GM18508 (cell line): ENCODE data around the gene SCAMP1.
"Not testable (repeated sequence)": the region's sequence is repeated elsewhere in the genome, so short reads cannot be mapped to it uniquely, and the experiment has no call there.

Experiments
- ATAC-seq: cut with Tn5 transposase; IDR thresholded peaks from one replicate; pipeline ENCODE4 v1.9.1; 2021; ENCODE audit warnings: moderate number of reproducible peaks; ENCODE audit not compliant: insufficient read depth, unreplicated experiment

The SCAMP1 gene

GRCh38 chr5:78359831-78360673, at the start of gene SCAMP1:
Gene SCAMP1, plus strand, starts transcription at chr5:78360617. Its CDS starts 55 bp downstream, at chr5:78360672.
- ATAC-seq, result peak; percentile 46

DNA sequence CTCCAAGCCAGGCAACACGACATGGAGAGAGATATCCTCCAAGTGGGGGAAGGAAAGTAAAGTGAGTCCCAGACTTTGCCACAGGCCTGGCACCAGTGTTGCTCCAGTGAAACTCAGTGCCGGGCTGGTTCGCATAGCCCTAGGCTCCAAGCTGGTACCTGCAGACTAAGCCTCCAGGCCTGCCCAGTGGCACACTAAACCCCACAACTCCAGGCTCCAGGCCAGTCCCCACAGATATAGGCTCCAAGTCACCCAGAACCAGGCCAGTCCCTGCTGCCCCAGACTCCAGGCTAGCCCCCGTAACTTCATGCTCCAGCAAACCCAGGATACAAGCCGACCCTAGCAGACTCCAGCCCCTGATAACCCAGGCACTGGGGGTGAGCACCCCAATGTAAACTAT, 42.9 kb upstream of the SCAMP1 start:
- no peak for ATAC-seq

GRCh38 chr5:78318337-78318736, 42.1 kb upstream of the SCAMP1 start:
- ATAC-seq, result no peak

GRCh38 chr5:78320401-78320800, 40.0 kb upstream of the SCAMP1 start:
- ATAC-seq, result no peak

- ATAC-seq, result no peak
Measured at GRCh38 chr5:78323241-78323640, 37.2 kb upstream of the SCAMP1 start.

DNA sequence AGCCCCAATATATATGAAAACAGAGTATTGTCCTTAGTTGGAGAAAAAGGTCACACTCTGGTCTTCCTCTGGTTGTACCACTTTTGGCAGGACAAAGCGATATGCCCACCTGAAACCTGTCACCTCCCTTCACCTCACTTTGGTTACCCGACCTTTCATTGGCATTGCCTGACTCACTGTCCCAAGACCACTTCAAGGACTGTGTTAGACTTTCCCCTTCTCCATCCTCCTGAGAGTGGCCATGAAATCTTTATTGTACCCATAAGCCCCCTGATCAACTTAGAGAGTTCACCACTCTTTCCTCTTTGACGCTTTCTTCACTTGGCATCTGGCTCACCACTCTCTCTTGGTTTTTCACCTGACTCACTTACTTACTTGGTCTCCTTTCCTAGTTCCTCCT, 33.5 kb upstream of the SCAMP1 start:
- ATAC-seq, result no peak

DNA sequence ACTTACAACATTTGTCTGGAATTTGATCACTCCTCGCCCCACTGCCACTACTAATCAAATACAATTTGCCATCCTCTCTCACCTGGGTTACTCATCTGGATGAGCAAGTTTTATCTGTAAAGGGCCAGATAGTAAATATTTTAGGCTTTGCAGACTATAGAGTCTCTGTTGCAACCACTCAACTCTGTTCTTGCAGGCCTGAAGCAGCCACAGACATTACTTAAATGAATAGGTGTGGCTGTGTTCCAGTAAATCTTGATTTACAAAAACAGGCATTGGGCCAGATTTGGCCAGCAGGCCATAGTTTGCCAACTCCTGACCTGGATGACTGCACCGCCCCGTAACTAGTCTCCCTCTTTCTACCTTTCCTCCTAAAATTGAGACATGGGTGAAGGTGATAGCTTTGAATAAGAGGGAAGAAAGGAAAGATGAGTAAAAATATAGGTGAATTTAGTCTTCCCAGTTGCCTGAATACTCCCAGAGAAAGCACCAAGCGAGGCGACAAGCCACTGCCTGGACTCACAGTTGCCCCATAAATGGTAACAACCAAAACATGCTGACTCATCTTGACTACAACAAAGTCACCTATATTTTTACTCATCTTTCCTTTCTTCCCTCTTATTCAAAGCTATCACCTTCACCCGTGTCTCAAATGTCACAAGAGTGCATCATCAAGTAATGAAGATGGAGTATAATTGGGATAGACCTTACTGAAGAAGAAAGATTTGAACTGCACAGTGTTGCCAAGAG, 32.5 kb upstream of the SCAMP1 start:
- no peak for ATAC-seq

GRCh38 chr5:78328585-78329173, 31.7 kb upstream of the SCAMP1 start:
- ATAC-seq, result no peak

- ATAC-seq, result no peak
Measured at GRCh38 chr5:78331523-78332080, 28.8 kb upstream of the SCAMP1 start.

- ATAC-seq, result no peak
Measured at GRCh38 chr5:78334811-78335210, 25.6 kb upstream of the SCAMP1 start.

- ATAC-seq, result no peak
Measured at GRCh38 chr5:78335976-78336375, 24.4 kb upstream of the SCAMP1 start.

GRCh38 chr5:78336698-78337097, 23.7 kb upstream of the SCAMP1 start:
- no peak for ATAC-seq

- no peak for ATAC-seq
Measured at GRCh38 chr5:78339617-78340436, 20.6 kb upstream of the SCAMP1 start.

DNA sequence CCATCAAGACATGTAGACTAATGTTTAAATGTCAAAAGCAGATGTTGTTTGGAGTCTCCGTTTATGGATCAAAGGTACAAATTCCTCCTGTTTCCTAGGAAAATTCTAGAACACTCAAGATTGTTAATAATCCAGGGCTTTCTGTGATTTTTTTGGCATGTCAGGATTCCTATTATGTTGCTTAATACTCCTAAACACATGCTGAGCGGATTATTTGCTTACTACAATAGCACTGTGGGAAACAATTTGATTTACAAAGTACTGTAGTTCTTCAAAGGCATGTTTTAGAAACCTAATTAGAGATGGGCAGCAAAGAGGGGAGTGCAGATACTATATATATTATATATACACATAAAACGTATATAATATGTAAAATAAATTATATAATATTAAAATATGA, 19.0 kb upstream of the SCAMP1 start:
- no peak for ATAC-seq

DNA sequence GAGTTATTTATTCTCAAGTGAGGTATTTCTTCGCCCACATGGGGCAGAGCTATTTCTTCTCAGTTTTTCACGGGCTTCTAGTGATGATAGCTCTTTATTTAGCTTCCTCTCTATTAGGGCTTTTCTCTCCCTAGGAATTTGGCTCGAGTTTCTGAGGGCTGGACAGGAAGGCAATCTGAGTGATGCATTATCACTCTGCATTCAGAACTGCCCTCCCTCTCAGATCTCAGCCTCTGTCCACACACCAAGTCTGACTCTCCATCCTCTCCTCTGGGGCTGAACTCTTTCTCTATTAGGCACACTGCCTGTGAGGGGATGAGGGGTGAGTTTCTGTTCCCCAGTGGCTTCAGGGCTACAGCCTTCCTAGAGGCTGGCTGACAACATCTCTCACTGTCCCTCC, 14.9 kb upstream of the SCAMP1 start:
- ATAC-seq, result no peak

DNA sequence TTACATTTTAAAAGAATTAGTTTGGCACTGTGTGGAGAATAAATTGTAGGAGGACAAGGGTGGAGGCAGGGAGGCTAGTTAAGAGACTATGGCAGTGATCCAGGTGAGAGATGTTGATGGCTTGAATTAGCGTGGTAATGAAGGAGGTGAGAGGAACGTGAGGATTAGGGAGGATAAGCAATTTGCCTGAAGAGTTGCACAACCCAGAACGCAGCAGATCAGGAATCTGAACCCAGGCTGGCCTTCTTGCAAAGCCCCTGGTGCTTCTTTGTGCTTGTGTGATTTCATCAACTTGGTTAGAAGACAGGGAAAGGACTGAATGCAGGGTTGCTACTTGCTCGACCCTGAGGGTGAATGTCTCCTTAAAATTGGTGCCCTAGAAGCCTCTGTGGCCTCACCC, 6.9 kb upstream of the SCAMP1 start:
- no peak for ATAC-seq

- no peak for ATAC-seq
Measured at GRCh38 chr5:78354066-78354670, 6.2 kb upstream of the SCAMP1 start.

DNA sequence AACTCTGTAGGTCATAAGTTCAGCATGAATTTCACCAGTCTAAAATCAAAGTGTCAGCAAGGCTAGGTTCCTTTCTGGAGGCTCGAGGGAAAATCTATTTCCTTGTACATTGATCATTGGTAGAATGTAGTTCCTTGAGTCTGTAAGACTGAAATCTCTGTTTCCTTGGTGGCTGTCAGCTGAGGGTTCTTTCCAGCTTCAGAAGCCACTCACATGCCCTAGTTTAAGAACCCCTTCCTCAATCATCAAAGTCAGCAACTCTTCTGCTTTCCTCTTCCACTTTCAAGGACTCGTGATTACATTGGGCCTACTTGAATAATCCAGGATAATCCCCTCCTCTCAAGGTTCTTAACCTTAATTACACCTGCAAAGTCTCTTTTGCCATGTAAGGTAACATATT, 4.9 kb upstream of the SCAMP1 start:
- ATAC-seq, result no peak

DNA sequence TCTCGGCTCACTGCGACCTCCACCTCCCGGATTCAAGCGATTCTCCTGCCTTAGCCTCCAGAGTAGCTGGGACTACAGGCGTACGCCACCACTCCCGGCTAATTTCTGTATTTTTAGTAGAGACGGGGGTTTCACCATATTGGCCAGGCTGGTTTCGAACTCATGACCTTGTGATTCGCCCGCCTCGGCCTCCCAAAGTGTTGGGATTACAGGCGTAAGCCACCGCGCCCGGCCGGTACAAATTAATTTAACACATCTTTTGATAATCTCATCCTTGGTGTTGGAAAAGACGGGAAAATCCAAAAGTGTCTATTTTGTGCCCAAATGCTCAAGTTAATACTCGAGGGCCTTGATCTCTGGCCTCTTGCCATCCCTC, 974 bp upstream of the SCAMP1 start:
- ATAC-seq, result not testable (repeated sequence)

DNA sequence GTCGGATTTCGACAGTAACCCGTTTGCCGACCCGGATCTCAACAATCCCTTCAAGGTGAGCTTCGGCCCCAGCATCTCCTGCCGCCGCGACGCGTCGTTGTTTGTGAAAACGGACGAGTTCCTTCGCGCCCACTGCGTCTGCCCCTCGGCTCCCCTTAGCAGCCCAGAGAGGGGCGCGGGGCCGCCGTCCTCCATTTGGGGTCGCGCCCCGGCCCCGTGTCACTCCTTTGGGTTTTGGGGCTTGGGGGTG, 182 bp downstream of the SCAMP1 start:
- no peak for ATAC-seq
